H1 (cell line): ENCODE data around the gene BICRAL. TPM values are rescaled to one million over a fixed set of nuclear protein-coding genes. Genes with fewer than 3 reads are reported as not detected.

Source experiments
- CHD1 ChIP-seq: IDR thresholded peaks from 2 replicates; pipeline ENCODE4 v1.6.1; 2012; ENCODE audit warnings: low read depth, low read length, improper control_type of control experiment
- MAFK ChIP-seq: IDR thresholded peaks from 2 replicates; pipeline ENCODE4 v1.6.1; 2012; ENCODE audit warnings: low read depth, mild to moderate bottlenecking, improper control_type of control experiment, low read length
- SRF ChIP-seq: IDR thresholded peaks from 2 replicates; pipeline ENCODE4 v1.6.1; 2011; ENCODE audit warnings: mild to moderate bottlenecking, low read depth, low read length, moderate library complexity
- polyA plus RNA-seq, 7 experiments: library from polyadenylated mRNA; depleted of rRNA in 3 of 7; stranded (reverse) in 5 of 7; unstranded in 2 of 7; fragments of >200 nt in 5 of 7; fragments of 200-250 nt in 2 of 7; gene quantifications; 1 replicate in 5 of 7; 2 replicates in 1 of 7; 4 replicates in 1 of 7; pipeline versions ENCODE4 v1.2.1 to v1.2.3, GENCODE V29; 2011 to 2013; ENCODE audit warnings: missing spikeins in 2 of 7, mixed read lengths in 2 of 7
- total RNA-seq: library from RNA; stranded (reverse); fragmentation: NEBNext Ultra II Directional; extraction: Animal tissue kit (Norgen Biotek cat#: 25700); gene quantifications from 2 replicates; pipeline ENCODE4 v1.2.1, GENCODE V29; 2021

The BICRAL gene
- total and polyA plus RNA-seq, 2 of the 8 experiments (the other 6 are each of a cell fraction or from before 2014, with no cell fraction given): 9.4 to 12.2 TPM

DNA sequence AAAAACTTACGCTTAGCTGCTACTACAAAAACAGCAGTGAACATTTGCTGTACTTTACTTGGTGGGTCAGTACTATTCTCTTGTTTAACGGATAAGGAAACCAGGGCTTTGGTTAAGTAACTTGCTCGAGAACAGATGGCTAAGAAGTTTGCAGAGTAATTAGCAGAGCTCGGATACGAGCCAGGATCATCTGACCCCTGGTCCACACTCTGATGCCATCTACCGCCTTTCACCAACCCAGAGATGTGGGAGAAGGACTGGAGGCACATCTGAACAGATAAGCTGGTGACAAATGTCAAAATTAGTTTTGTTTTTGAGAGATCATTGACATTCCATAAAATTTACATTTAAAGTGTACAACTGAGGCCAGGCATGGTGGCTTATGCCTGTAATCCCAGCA is 78.6 kb downstream of the BICRAL start (continued):
- TF ChIP-seq SRF (no peak), MAFK (no peak), CHD1 (no peak)
